ENCODE data around the gene ITPKB.
"Not testable (repeated sequence)": the region's sequence is repeated elsewhere in the genome, so short reads cannot be mapped to it uniquely, and the experiment has no call there.

ITPKB gene

DNA sequence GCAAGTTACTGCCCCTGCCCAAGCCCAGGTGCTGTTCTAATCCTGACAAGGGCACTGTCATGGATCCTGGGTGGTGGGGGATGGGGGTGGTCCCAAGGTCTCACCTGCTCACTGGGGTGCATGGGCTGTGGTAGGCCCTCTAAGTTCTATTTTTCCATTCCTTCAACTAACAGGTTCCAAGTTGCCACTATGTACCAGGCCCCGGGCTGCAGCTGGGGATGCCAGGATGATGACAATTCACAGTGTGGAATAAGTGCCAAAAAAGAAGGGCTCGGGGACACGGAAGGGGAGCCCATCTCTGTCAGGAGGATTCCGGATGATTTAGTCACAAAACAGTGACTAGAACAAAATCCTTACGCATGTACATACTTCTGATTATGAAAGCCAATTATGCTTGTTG, 114.6 kb downstream of the ITPKB start:
- TF ChIP-seq, protein P1, sequence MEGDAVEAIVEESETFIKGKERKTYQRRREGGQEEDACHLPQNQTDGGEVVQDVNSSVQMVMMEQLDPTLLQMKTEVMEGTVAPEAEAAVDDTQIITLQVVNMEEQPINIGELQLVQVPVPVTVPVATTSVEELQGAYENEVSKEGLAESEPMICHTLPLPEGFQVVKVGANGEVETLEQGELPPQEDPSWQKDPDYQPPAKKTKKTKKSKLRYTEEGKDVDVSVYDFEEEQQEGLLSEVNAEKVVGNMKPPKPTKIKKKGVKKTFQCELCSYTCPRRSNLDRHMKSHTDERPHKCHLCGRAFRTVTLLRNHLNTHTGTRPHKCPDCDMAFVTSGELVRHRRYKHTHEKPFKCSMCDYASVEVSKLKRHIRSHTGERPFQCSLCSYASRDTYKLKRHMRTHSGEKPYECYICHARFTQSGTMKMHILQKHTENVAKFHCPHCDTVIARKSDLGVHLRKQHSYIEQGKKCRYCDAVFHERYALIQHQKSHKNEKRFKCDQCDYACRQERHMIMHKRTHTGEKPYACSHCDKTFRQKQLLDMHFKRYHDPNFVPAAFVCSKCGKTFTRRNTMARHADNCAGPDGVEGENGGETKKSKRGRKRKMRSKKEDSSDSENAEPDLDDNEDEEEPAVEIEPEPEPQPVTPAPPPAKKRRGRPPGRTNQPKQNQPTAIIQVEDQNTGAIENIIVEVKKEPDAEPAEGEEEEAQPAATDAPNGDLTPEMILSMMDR (IDR thresholded peaks at IDR 0.05; ENCODE audit: insufficient read depth, missing control alignments): no peak
- DNase-seq (ENCODE audit: insufficient read length, low spot score) (no peak), FAIRE-seq (no peak)

DNA sequence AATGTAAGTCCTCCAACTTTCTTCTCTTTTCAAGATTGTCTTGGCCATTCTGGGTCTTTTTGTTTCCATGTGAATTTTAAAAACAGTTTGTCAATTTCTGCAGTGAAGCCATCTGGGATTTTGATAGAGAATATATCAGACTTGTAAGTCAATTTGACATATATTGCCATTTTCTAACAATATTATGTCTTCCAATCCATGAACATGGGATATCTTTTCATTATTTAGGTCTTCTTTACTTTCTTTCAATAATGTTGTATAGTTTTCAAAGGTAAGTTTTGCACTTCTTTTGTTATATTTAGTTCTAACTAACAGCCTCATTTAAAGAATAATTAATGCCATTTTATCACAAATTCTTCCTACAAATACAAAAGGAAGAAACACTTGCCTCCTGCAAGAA, 117.1 kb downstream of the ITPKB start:
- FAIRE-seq (no peak), DNase-seq (ENCODE audit: insufficient read length, low spot score) (no peak)
- TF ChIP-seq, protein P1 (IDR thresholded peaks at IDR 0.05; ENCODE audit: insufficient read depth, missing control alignments): no peak

DNA sequence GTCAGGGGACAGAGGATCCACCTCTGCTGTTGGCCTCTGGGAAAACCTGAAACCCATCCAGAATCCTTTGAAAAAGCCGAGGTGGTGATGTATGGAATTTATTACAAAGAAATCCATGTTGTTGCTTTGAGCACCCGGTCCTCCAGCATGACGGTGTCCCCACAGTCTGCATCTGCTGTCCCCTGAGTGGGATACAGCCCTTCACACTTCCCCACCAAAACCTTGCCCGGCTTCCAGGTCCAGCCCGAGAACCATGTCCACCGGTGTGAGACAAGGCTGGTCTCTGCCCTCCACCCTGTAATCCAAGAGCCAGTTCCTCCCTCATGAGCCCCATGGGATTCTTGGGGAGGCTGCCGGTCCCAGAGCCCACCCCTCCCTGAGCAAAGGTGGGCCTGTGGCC, 120.1 kb downstream of the ITPKB start:
- no peak for DNase-seq (ENCODE audit: insufficient read length, low spot score)
- TF ChIP-seq, protein P1 (IDR thresholded peaks at IDR 0.05; ENCODE audit: insufficient read depth, missing control alignments): no peak
- no peak for FAIRE-seq

DNA sequence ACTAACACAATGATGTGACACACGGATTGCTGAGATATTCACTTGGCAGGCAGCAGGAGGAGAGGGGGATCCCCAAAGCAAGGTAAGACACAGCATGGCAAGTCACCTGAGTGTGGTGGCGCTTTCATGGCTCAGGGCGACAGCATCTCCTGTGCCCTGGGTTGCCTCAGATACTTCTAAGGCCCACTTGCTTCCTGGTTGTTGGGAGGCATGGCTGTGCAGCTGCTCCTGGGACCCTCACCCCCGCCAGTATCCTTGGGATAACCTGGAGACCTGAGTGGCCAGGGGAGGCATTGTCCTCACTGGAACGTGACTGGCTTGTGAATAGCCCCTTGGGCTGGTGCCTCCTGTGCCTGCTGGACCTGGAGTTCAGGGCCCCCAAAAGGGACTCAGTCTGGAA, 120.7 kb downstream of the ITPKB start:
- FAIRE-seq (no peak), DNase-seq (ENCODE audit: insufficient read length, low spot score) (no peak)
- TF ChIP-seq, protein P1 (IDR thresholded peaks at IDR 0.05; ENCODE audit: insufficient read depth, missing control alignments): no peak

DNA sequence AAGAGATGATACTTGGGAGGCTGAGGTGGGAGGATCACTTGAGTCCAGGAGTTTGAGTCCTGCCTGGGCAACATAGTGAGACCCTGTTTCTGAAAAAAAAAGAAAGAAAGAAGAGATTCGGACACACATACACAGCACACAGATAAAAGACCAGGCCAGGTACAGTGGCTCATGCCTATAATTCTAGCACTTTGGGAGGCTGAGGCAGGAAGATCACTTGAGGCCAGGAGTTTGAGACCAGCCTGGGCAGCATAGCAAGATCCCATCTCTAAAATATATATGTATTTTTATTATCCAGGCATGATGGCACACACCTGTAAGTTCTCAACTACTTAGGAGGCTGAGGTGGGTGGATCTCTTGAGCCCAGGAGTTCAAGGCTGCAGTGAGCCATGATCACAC, 121.4 kb downstream of the ITPKB start:
- not testable (repeated sequence) for FAIRE-seq

DNA sequence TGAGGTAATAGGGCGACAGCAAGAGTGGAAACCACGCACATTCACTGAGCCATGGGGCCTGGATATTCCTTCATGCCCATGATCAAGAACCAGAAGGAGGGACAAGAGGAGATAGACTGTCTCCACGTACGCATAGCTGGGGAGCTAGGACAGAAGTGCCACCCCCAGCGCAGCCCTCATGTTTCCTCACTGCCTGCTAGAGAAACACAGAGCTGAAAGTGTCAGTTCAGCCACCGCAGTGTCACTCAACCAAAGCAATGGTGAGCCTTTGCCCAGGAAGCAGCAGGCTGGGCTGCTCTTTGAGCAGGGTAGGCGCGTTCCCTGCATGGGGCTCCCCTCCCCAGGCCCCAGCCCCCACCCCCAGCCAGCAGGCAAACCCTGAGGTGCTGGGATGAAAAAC, 122.0 kb downstream of the ITPKB start:
- no peak for DNase-seq (ENCODE audit: insufficient read length, low spot score)
- no peak for FAIRE-seq
- TF ChIP-seq, protein P1 (IDR thresholded peaks at IDR 0.05; ENCODE audit: insufficient read depth, missing control alignments): no peak

More for the DNA sequence above, 121.4 kb downstream of the ITPKB start:
- DNase-seq (ENCODE audit: insufficient read length, low spot score): not testable (repeated sequence)

DNA sequence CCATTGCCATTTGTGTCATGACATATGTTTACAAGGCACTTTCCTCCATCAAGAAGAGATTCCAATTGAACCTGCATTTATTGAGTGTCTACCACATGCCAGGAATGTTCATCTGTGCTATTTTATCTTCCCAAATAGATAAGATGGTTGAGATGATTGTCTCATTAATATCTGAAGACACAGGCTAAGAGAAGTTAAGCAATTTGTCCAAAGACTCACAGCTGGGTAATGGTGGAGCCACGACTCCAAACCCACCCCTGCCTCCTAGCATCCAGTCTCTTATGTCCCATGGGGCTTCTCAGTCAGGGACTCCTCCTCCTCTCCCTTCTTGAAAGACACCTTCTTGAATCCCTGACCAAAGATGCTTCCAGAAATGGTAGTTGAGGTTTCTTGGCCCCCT, 122.4 kb downstream of the ITPKB start:
- TF ChIP-seq, protein P1 (IDR thresholded peaks at IDR 0.05; ENCODE audit: insufficient read depth, missing control alignments): no peak
- no peak for DNase-seq (ENCODE audit: insufficient read length, low spot score)
- FAIRE-seq: no peak

DNA sequence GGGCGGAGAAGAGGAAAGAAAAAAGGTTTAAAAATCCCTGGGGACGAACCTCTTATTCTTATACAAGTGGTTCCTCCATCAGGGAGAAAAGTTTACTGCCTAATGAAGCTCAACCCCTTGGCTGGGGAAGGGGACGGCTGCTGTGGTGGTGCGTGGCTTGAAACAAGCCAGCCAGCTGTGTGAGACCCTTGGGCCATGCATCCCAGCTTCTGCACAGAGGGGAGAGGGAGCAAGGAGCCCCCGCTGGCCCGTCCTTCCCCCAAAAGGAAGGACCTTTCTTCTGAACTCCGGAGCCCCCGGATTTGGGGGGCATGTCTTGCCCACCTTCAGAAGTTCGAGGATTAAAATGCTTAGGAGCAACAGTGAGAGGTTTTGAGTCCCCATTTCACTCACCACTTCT, 123.2 kb downstream of the ITPKB start:
- DNase-seq (ENCODE audit: insufficient read length, low spot score) (no peak), FAIRE-seq (no peak)
- TF ChIP-seq, protein P1 (IDR thresholded peaks at IDR 0.05; ENCODE audit: insufficient read depth, missing control alignments): no peak

DNA sequence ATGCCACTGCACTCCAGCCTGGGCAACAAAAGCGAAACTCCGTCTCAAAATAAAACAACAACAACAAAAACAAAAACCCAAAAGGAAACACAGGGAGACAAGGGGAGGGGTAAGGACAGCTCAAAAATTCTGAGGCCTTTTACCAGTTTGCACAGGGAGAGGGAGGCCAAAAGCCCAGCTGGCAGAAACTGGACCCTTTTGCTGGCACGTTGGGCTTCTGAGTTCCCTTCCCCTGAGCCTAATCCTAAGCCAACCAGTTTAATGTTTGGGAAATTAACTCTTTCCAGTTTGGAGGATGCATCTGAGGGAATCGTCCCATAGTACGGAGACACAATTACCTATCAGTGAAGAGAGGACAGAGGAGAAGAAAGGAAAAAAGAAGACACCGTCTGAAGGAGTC, 127.1 kb downstream of the ITPKB start:
- FAIRE-seq; DNase-seq (ENCODE audit: insufficient read length, low spot score): not testable (repeated sequence)

All from D721Med (cell line).